ENCODE data around the gene EXOC4.

The EXOC4 gene

DNA sequence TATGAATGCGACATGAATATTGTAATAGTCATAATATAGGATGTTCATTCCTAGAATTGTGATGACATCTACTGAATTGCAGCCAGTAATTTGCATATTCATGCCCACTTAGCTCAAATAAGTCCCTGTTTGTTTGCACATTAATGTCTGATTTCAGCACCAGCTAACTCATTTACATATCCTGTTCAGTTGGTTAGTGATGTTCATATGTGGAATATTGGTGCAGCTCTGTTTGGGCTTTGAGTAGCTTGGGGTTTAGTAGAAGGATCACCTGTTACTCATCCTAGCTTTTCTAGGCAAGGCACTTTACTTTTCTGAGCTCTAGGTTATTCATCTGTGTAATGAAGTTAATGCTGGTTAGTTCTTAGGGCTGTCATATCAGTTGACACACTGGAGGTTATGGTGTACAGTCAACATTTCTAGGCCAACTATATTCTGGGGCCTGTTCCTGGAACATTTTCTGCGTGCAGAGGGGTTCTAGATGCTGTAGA lies 238.4 kb downstream of the EXOC4 start:
- no peak overlapping the region for H3K27ac Mint-ChIP-seq
- no peaks in the 10 kb centered on the region for H3K4me1 Mint-ChIP-seq
- no peaks in the 10 kb centered on the region for H3K27me3 Mint-ChIP-seq (ENCODE audit: low read depth)
- peaks cover 18% of the 10 kb centered on the region for H3K36me3 Mint-ChIP-seq (ENCODE audit: low read depth)
- TF ChIP-seq, protein P1, sequence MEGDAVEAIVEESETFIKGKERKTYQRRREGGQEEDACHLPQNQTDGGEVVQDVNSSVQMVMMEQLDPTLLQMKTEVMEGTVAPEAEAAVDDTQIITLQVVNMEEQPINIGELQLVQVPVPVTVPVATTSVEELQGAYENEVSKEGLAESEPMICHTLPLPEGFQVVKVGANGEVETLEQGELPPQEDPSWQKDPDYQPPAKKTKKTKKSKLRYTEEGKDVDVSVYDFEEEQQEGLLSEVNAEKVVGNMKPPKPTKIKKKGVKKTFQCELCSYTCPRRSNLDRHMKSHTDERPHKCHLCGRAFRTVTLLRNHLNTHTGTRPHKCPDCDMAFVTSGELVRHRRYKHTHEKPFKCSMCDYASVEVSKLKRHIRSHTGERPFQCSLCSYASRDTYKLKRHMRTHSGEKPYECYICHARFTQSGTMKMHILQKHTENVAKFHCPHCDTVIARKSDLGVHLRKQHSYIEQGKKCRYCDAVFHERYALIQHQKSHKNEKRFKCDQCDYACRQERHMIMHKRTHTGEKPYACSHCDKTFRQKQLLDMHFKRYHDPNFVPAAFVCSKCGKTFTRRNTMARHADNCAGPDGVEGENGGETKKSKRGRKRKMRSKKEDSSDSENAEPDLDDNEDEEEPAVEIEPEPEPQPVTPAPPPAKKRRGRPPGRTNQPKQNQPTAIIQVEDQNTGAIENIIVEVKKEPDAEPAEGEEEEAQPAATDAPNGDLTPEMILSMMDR (IDR thresholded peaks at IDR 0.05; ENCODE audit: unreplicated experiment in 3 of 3): no peak
- no peak overlapping the region for H3K4me3 Mint-ChIP-seq
- no peaks in the 10 kb centered on the region for H3K9me3 Mint-ChIP-seq

DNA sequence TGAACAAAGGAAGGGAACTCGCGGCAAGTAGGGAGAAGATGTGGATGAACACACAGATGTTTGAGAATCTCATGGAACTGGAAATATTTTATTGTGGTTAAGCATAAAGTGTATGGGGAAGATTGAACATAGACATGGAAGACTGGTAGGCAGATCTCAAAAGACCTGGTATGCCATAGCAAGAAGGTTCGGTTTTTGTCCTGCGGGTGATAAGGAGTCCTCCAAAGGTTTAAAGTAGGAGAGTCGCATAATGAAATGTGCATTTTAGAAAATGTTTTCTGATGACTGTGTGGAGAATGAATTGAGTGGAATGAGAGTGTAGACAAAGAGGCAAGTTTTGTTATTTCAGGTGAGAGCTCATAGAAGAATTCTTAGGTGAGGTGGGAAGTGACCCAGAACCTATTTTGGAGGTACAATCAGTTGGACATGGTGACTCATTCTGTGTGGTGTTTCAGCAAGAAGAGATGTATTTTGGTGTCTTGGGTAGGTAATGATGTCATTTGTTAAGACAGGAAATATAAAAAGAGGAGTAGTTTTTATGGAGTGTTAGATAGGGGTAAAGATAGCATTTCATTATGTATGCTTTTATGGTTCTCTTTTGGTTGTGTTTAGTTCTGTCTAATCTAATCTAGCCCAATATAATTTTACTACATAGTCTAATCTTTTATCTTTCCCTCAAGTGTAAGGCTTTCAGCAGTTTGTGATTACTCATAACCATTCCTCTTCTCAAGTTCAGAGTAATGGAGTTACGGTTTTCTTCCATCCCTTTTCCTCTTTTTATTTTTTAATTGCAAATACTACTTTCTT lies 239.2 kb downstream of the EXOC4 start:
- Mint-ChIP-seq H3K4me1 (no peaks in the 10 kb centered on the region), H3K27me3 (ENCODE audit: low read depth) (no peaks in the 10 kb centered on the region), H3K27ac (no peak overlapping the region), H3K4me3 (no peak overlapping the region), H3K9me3 (no peaks in the 10 kb centered on the region), H3K36me3 (ENCODE audit: low read depth) (peaks cover 22% of the 10 kb centered on the region)
- TF ChIP-seq, protein P1 (IDR thresholded peaks at IDR 0.05; ENCODE audit: unreplicated experiment in 3 of 3): no peak

DNA sequence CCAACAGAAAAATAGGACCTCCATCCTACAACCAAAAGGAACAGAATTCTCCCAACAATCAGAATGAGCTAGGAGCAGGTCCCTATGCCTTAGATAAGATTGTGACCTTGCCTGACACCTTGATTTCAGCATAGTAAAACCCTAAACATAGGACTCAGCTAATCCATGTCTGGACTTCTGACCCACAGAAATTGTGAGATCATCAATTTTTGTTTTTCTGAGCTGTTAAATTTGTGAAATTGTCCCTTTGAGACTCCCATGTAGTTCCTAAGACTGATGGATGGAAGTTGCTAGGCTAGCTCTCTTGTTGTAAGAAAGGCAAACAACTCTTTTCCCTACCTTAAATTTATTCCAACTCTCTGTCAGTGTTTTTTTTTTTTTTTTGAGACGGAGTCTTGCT lies 244.2 kb downstream of the EXOC4 start:
- Mint-ChIP-seq H3K27ac (no peak overlapping the region), H3K36me3 (ENCODE audit: low read depth) (peaks cover 19% of the 10 kb centered on the region), H3K4me1 (peaks cover 9% of the 10 kb centered on the region), H3K9me3 (no peaks in the 10 kb centered on the region), H3K4me3 (no peak overlapping the region), H3K27me3 (ENCODE audit: low read depth) (no peaks in the 10 kb centered on the region)
- TF ChIP-seq, protein P1 (IDR thresholded peaks at IDR 0.05; ENCODE audit: unreplicated experiment in 3 of 3): no peak

DNA sequence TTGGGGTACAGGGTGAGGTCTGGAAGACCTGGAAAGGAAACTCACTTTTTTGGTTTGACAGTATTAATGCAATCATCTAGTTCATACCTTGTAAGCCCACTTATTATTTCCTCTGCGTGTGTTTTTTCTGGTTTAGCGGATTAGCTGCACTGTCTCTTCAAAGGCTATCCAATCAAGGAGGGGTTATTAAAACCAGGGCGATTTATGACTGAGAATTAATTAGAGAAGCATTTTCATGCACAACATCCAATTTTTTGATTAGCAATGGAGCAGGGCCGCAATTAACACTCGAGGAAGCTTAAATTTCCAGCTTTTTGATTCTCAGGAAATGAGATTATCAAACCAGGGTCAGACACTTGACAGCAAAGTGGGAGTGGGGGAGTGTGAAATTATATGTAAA lies 248.9 kb downstream of the EXOC4 start:
- no peak overlapping the region for H3K27ac Mint-ChIP-seq
- H3K27me3 Mint-ChIP-seq (ENCODE audit: low read depth): no peaks in the 10 kb centered on the region
- H3K4me1 Mint-ChIP-seq: peaks cover 23% of the 10 kb centered on the region
- H3K4me3 Mint-ChIP-seq: no peak overlapping the region
- H3K36me3 Mint-ChIP-seq (ENCODE audit: low read depth): peaks cover 8% of the 10 kb centered on the region
- TF ChIP-seq, protein P1 (IDR thresholded peaks at IDR 0.05; ENCODE audit: unreplicated experiment in 3 of 3): no peak
- H3K9me3 Mint-ChIP-seq: no peaks in the 10 kb centered on the region

DNA sequence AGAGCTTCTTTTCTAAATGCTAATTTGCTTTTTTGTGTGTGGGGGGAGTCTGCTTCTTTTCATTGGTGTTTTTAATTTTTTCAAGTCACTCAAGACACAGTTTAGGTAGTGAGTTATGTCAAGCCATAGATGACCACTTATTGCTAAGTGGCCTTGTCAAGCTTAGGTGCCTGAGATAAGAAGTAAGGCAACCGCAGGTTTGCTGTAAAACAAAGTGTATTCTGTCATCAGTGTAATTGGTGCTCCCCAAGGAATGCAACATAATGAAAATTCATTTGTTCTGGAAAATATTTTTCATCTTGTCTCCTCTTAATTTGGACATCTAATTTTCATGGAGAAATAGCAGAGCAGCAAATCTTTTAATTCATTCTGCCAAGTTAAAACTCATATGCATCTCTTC lies 249.6 kb downstream of the EXOC4 start:
- no peak overlapping the region for H3K4me3 Mint-ChIP-seq
- peaks cover 7% of the 10 kb centered on the region for H3K36me3 Mint-ChIP-seq (ENCODE audit: low read depth)
- peaks cover 23% of the 10 kb centered on the region for H3K4me1 Mint-ChIP-seq
- no peaks in the 10 kb centered on the region for H3K27me3 Mint-ChIP-seq (ENCODE audit: low read depth)
- TF ChIP-seq, protein P1 (IDR thresholded peaks at IDR 0.05; ENCODE audit: unreplicated experiment in 3 of 3): no peak
- no peak overlapping the region for H3K27ac Mint-ChIP-seq
- no peaks in the 10 kb centered on the region for H3K9me3 Mint-ChIP-seq

DNA sequence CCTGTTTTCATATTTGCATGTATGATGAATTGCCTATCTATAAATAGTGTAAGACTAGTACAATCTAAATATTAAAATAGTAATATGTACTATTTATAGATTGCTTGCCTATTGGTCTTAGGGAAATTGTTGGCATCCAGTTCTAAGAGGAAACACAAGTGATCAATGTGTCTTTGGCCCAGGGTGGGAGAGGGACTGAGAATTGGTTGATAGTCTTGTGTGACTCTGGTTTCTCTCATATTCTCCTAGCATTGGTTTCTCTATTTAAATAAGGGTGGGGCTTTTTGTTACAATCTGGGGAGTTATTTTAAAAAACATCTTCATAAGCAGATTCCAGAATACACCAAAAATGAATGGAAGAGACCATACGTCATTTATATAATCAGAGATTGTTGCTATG lies 250.1 kb downstream of the EXOC4 start:
- Mint-ChIP-seq H3K4me3 (no peak overlapping the region), H3K27ac (no peak overlapping the region), H3K36me3 (ENCODE audit: low read depth) (peaks cover 4% of the 10 kb centered on the region), H3K9me3 (no peaks in the 10 kb centered on the region), H3K27me3 (ENCODE audit: low read depth) (no peaks in the 10 kb centered on the region), H3K4me1 (peaks cover 23% of the 10 kb centered on the region)
- TF ChIP-seq, protein P1 (IDR thresholded peaks at IDR 0.05; ENCODE audit: unreplicated experiment in 3 of 3): no peak

Data from nephron (organoid).